PFSK-1 (cell line): Measurements from ENCODE around the gene SVOPL.

Source experiments
- POLR2AphosphoS5 ChIP-seq: IDR thresholded peaks from 2 replicates; pipeline ENCODE4 v1.6.1; 2012; ENCODE audit warnings: low read depth, mild to moderate bottlenecking, control low read depth, low read length, moderate library complexity
- SIN3A ChIP-seq: IDR thresholded peaks from 2 replicates; pipeline ENCODE4 v1.6.1; 2012; ENCODE audit warnings: mild to moderate bottlenecking, low read length, moderate library complexity, borderline replicate concordance; ENCODE audit not compliant: insufficient read depth
- TAF1 ChIP-seq: IDR thresholded peaks from 2 replicates; pipeline ENCODE4 v1.6.1; 2012; ENCODE audit warnings: low read length, control low read depth, borderline replicate concordance; ENCODE audit not compliant: insufficient read depth
- TF ChIP-seq, protein P1 (sequence below), 2 experiments: IDR thresholded peaks; 2 replicates each; pipeline versions ENCODE4 v1.6.1 to v1.8.0; 2011 to 2012; ENCODE audit warnings: low read depth in 2 of 2, low read length in 2 of 2, control low read depth in 1 of 2, inconsistent platforms in 1 of 2, mild to moderate bottlenecking in 1 of 2, moderate library complexity in 1 of 2; ENCODE audit not compliant: insufficient read depth in 1 of 2

- TF ChIP-seq POLR2AphosphoS5 (no peak), TAF1 (no peak), SIN3A (no peak)
- TF ChIP-seq, protein P1, sequence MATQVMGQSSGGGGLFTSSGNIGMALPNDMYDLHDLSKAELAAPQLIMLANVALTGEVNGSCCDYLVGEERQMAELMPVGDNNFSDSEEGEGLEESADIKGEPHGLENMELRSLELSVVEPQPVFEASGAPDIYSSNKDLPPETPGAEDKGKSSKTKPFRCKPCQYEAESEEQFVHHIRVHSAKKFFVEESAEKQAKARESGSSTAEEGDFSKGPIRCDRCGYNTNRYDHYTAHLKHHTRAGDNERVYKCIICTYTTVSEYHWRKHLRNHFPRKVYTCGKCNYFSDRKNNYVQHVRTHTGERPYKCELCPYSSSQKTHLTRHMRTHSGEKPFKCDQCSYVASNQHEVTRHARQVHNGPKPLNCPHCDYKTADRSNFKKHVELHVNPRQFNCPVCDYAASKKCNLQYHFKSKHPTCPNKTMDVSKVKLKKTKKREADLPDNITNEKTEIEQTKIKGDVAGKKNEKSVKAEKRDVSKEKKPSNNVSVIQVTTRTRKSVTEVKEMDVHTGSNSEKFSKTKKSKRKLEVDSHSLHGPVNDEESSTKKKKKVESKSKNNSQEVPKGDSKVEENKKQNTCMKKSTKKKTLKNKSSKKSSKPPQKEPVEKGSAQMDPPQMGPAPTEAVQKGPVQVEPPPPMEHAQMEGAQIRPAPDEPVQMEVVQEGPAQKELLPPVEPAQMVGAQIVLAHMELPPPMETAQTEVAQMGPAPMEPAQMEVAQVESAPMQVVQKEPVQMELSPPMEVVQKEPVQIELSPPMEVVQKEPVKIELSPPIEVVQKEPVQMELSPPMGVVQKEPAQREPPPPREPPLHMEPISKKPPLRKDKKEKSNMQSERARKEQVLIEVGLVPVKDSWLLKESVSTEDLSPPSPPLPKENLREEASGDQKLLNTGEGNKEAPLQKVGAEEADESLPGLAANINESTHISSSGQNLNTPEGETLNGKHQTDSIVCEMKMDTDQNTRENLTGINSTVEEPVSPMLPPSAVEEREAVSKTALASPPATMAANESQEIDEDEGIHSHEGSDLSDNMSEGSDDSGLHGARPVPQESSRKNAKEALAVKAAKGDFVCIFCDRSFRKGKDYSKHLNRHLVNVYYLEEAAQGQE (IDR thresholded peaks at IDR 0.05; ENCODE audit: insufficient read depth in 1 of 2, low read depth in 2 of 2, low read length in 2 of 2): no peak
Observed at GRCh38 chr7:138741453-138741735, 40.2 kb upstream of the SVOPL start.
